HepG2 (cell line): ENCODE results near the gene IRF2. TPM values are rescaled to one million over a fixed set of nuclear protein-coding genes. Genes with fewer than 3 reads are reported as not detected.

Experiments used
- ATAC-seq: fragments of 200-7000 bp; cut with Tn5 transposase; 3 replicates; pipeline ENCODE4 v1.9.1; 2020; ENCODE audit warnings: mild to moderate bottlenecking, moderate library complexity
- BruUV-seq: library from RNA; stranded (reverse); fragments of 400-500 nt; replicated peaks from 2 replicates; lab custom pipeline; 2021; lab: Mats Ljungman, UMichigan
- CTCF ChIA-PET: fragments of 300-600 bp; formaldehyde crosslinking; extraction: SDS; loops from one replicate; lab custom pipeline; 2021; ENCODE audit warnings: low total read pairs, inconsistent platforms, low intra/inter-chr PET ratio; lab: Yijun Ruan, JAX
- POLR2A ChIA-PET: fragments of 350-600 bp; sonication (Branson Sonifier 250); formaldehyde crosslinking; loops from one replicate; lab custom pipeline; 2020; ENCODE audit warnings: antibody characterized with exemption, inconsistent platforms; lab: Yijun Ruan, JAX
- DNase-seq: peaks from one replicate; pipeline ENCODE4 v3.0.0-alpha.2; 2015; ENCODE audit warnings: low spot score
- FAIRE-seq: peaks from 3 replicates; lab custom pipeline; 2011; peaks lifted over from hg19 to GRCh38; lab: Jason Lieb, UNC
- H2AFZ ChIP-seq: one replicate; pipeline ENCODE4 v1.6.1; 2011; ENCODE audit warnings: low read length, inconsistent platforms
- H3K27ac ChIP-seq: fragments of 300-600 bp; 3 replicates; pipeline ENCODE4 v1.8.0; 2011; ENCODE audit warnings: mixed run types, mild to moderate bottlenecking, mixed read lengths, low read length, inconsistent platforms; ENCODE audit not compliant: insufficient read depth; ENCODE audit errors: extremely low read length
- H3K27me3 ChIP-seq, 2 experiments: fragments of 200-600 bp in 1 of 2; 2 replicates in 1 of 2; 3 replicates in 1 of 2; pipeline versions ENCODE4 v1.6.0 to v1.8.0; 2011; ENCODE audit warnings: low read length in 2 of 2, mild to moderate bottlenecking in 2 of 2, moderate library complexity in 2 of 2, inconsistent platforms in 1 of 2; ENCODE audit not compliant: insufficient read depth in 2 of 2, control insufficient read depth in 1 of 2
- H3K36me3 ChIP-seq, 2 experiments: fragments of 200-600 bp in 1 of 2; replicated peaks in 1 of 2; 2 replicates in 1 of 2; 3 replicates in 1 of 2; pipeline versions ENCODE4 v1.5.1 to v1.8.0; 2011; ENCODE audit warnings: low read length in 2 of 2, inconsistent platforms in 1 of 2; ENCODE audit not compliant: insufficient read depth in 2 of 2, control insufficient read depth in 1 of 2
- H3K4me1 ChIP-seq: 2 replicates; pipeline ENCODE4 v1.5.1; 2012; ENCODE audit warnings: low read length, inconsistent platforms; ENCODE audit not compliant: insufficient read depth
- H3K4me2 ChIP-seq: 2 replicates; pipeline ENCODE4 v1.6.0; 2011; ENCODE audit warnings: low read depth, low read length, inconsistent platforms
- H3K4me3 ChIP-seq, 3 experiments: fragments of 200-600 bp in 1 of 3; sonication (generic), shearing (Covaris generic) in 1 of 3; replicated peaks in 1 of 3; 2 replicates each; pipeline ENCODE4 v1.5.1; 2011 to 2016; ENCODE audit warnings: low read length in 3 of 3, inconsistent platforms in 2 of 3, low read depth in 2 of 3, mild to moderate bottlenecking in 2 of 3, control low read depth in 1 of 3, mixed read lengths in 1 of 3; ENCODE audit not compliant: insufficient read depth in 1 of 3
- H3K79me2 ChIP-seq: one replicate; pipeline ENCODE4 v1.6.1; 2011; ENCODE audit warnings: low read length, inconsistent platforms; ENCODE audit not compliant: insufficient read depth
- H3K9ac ChIP-seq: 2 replicates; pipeline ENCODE4 v1.6.0; 2011; ENCODE audit warnings: mild to moderate bottlenecking, low read depth, low read length, inconsistent platforms; ENCODE audit not compliant: insufficient read depth
- H3K9me3 ChIP-seq: 2 replicates; pipeline ENCODE4 v1.5.1; 2012; ENCODE audit warnings: mild to moderate bottlenecking, low read length
- H4K20me1 ChIP-seq: 2 replicates; pipeline ENCODE4 v1.6.0; 2011; ENCODE audit warnings: inconsistent platforms, mild to moderate bottlenecking, low read length, moderate library complexity; ENCODE audit not compliant: insufficient read depth
- ATF4 ChIP-seq, 2 experiments: fragments of 450-650 bp in 1 of 2; sonication (generic) in 1 of 2; formaldehyde crosslinking; IDR thresholded peaks; 2 replicates each; pipeline versions ENCODE4 v1.5.0 to v1.8.0; 2020 to 2022; ENCODE audit warnings: mild to moderate bottlenecking in 1 of 2, missing genetic modification reagents in 1 of 2
- FOXP1 ChIP-seq, 2 experiments: fragments of 450-650 bp in 1 of 2; IDR thresholded peaks; 2 replicates each; pipeline ENCODE4 v1.6.1; 2017 to 2018; ENCODE audit warnings: antibody characterized with exemption in 1 of 2
- HMG20A ChIP-seq: IDR thresholded peaks from 2 replicates; pipeline ENCODE4 v1.6.1; 2016; ENCODE audit warnings: borderline replicate concordance
- MED13 ChIP-seq: sonication (generic); formaldehyde crosslinking; IDR thresholded peaks from 2 replicates; pipeline ENCODE4 v1.5.0; 2020; ENCODE audit warnings: missing genetic modification reagents
- NFAT5 ChIP-seq: sonication (generic); formaldehyde crosslinking; IDR thresholded peaks from 2 replicates; pipeline ENCODE4 v1.4.0; 2020; ENCODE audit warnings: missing genetic modification reagents
- NFYC ChIP-seq: IDR thresholded peaks from 2 replicates; pipeline ENCODE4 v1.6.1; 2016; ENCODE audit warnings: missing genetic modification reagents, missing compliant biosample characterization
- NR2F2 ChIP-seq: IDR thresholded peaks from 2 replicates; pipeline ENCODE4 v1.6.1; 2012; ENCODE audit warnings: low read depth, inconsistent platforms, borderline replicate concordance
- SP4 ChIP-seq: sonication (generic); formaldehyde crosslinking; IDR thresholded peaks from 2 replicates; pipeline ENCODE4 v1.8.1; 2023; ENCODE audit warnings: mild to moderate bottlenecking, missing genetic modification reagents
- ZBTB4 ChIP-seq: sonication (generic); formaldehyde crosslinking; IDR thresholded peaks from 2 replicates; pipeline ENCODE4 v1.4.0; 2020; ENCODE audit warnings: missing genetic modification reagents, mild to moderate bottlenecking, borderline replicate concordance
- ZNF18 ChIP-seq: sonication (generic); formaldehyde crosslinking; IDR thresholded peaks from 2 replicates; pipeline ENCODE4 v1.8.0; 2022; ENCODE audit warnings: mild to moderate bottlenecking, missing genetic modification reagents; ENCODE audit not compliant: insufficient replicate concordance
- ZNF713 ChIP-seq: sonication (generic); formaldehyde crosslinking; IDR thresholded peaks from 2 replicates; pipeline ENCODE4 v1.4.0; 2020; ENCODE audit warnings: mild to moderate bottlenecking, missing genetic modification reagents
- WGBS: methylation state at CpG from one replicate; pipeline ENCODE4 v1.1.6; 2017; ENCODE audit warnings: low lambda C conversion rate; 5-methylcytosine and 5-hydroxymethylcytosine counted together
- in situ Hi-C: cut with HindIII; loops from 2 replicates; pipeline ENCODE4 v1.10.0; 2017; ENCODE audit warnings: low pct_unique_long_range_greater_than_20kb; ENCODE audit not compliant: extremely low pct_ligation_motif_present
- intact Hi-C: fragments of 100-400 bp; cut with micrococcal nuclease; formaldehyde crosslinking; loops from one replicate; pipeline ENCODE4 v1.10.0; 2022; ENCODE audit not compliant: unreplicated experiment
- polyA plus RNA-seq, 8 experiments: library from polyadenylated mRNA; depleted of rRNA in 3 of 8; stranded (reverse) in 7 of 8; unstranded in 1 of 8; fragments of >200 nt; fragmentation: Illumina TruSeq in 4 of 8; extraction: Trizol in 4 of 8; gene quantifications; 2 replicates each; pipeline versions ENCODE4 v1.2.1 to v1.2.3, GENCODE V29; 2011 to 2016; ENCODE audit warnings: low read depth in 4 of 8, missing spikeins in 1 of 8, mixed read lengths in 1 of 8; ENCODE audit not compliant: insufficient read depth in 1 of 8
- total RNA-seq, 5 experiments: library from RNA; depleted of rRNA; stranded (reverse); fragments of >200 nt; fragmentation: Illumina TruSeq; extraction: Trizol; gene quantifications; 2 replicates each; pipeline ENCODE4 v1.2.3, GENCODE V29; 2016; ENCODE audit warnings: low read depth in 1 of 5

Gene IRF2
- total and polyA plus RNA-seq, 2 of the 13 experiments (the other 11 are each of a cell fraction or from before 2014, with no cell fraction given) = 15.5 to 28.8 TPM

GRCh38 chr4:184364100-184364921 lies 110.0 kb downstream of the IRF2 start:
- CTCF ChIA-PET = no interaction called here
- H3K4me1 ChIP-seq = peaks cover 49% of the 10 kb centered on the region
- no peak overlapping the region for H2AFZ ChIP-seq
- BruUV-seq = no TSS peak
- no peaks in the 10 kb centered on the region for H3K36me3 ChIP-seq
- ATAC-seq (peak; percentile 97), DNase-seq (peak; percentile 97), FAIRE-seq (peak; percentile 99)
- H3K4me2 ChIP-seq = peak overlapping the region; percentile 68
- in situ Hi-C loops = no loop called here
- no peaks in the 10 kb centered on the region for H3K79me2 ChIP-seq
- peak overlapping the region in 1 of 3 experiments; percentile 43; a peak in 2 of 6 replicates for H3K4me3 ChIP-seq
- POLR2A ChIA-PET = interaction anchor here (0.5 to 2.3 kb wide), 8 partner anchors 11 to 124 kb away, joined by 3 to 34 read pairs (median 4); no protein-coding TSS in a partner anchor
- peak overlapping the region; percentile 81 for H3K27ac ChIP-seq
- H3K9me3 ChIP-seq = no peaks in the 10 kb centered on the region
- intact Hi-C loops = loop anchor here (1.0 to 2.0 kb wide), 2 partner anchors 16 to 20 kb away; no protein-coding TSS in a partner anchor
- no peaks in the 10 kb centered on the region for H4K20me1 ChIP-seq
- H3K27me3 ChIP-seq = no peaks in the 10 kb centered on the region
- WGBS = 14% methylated on average over 5 of the region's 5 CpGs
- peak overlapping the region; percentile 45; the same call in 1 of the 2 replicates for H3K9ac ChIP-seq
- peak; percentile 76 for TF ChIP-seq MED13 (CRISPR knock-in tag)
- TF ChIP-seq HMG20A (CRISPR knock-in tag) = peak; percentile 96; the same call in 1 of the 2 replicates
- TF ChIP-seq ZBTB4 (CRISPR knock-in tag) = 0 out of 2 replicates have a peak, but pooled peaks have one; percentile 51
- no peak for TF ChIP-seq SP4 (CRISPR knock-in tag)
- TF ChIP-seq FOXP1 (IDR thresholded peaks at IDR 0.05) = 0 out of 2 replicates have a peak, but pooled peaks have one; percentile 51
- TF ChIP-seq FOXP1 (CRISPR knock-in tag; IDR thresholded peaks at IDR 0.05) = peak; percentile 71
- no peak for TF ChIP-seq ZNF18 (CRISPR knock-in tag)
- peak; percentile 97 for TF ChIP-seq NR2F2
- no peak for TF ChIP-seq NFAT5 (CRISPR knock-in tag)
- TF ChIP-seq NFYC = no peak
- no peak for TF ChIP-seq ZNF713 (CRISPR knock-in tag)
- TF ChIP-seq ATF4 (CRISPR knock-in tag; IDR thresholded peaks at IDR 0.05) = peak in 1 of 2 experiments; percentile 97; a peak in 2 of 4 replicates
